HuH-7 (cell line): ENCODE results near the gene PIGW.

Experiments
- DNase-seq: peaks from one replicate; pipeline ENCODE4 v3.0.0; 2011; ENCODE audit warnings: low spot score

PIGW gene

DNA sequence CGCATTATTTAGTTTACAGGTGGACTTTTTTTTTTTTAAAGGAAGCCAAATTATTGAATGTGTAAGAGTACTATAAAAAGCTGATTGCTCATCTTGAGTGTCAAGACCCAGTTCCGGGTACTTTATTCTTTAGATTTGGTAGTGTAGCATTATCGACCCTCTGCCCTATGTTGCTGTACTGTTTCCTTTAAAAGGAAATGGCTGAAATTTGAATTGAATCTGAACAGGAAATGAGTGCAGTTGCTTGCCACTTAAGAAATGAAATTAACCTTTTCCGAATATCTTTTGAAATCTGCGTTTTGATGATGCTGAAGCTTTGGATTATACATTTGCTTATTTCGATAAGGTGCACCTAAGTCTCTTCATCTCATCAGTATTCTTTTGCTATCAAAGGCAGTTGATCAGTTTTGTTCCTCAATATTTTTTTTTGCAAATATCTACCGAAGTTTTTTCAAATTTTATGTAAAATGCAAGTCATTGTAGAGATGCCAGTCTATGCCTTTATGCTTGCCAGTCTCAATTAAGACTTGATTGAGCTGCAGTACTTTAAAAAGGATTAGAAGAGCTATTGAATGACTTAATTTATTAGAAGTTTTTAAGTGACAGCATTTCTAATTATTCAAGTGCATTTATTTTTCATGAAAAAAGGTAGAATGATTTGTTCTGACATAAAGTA lies 11.8 kb downstream of the PIGW start:
- no peak for DNase-seq

DNA sequence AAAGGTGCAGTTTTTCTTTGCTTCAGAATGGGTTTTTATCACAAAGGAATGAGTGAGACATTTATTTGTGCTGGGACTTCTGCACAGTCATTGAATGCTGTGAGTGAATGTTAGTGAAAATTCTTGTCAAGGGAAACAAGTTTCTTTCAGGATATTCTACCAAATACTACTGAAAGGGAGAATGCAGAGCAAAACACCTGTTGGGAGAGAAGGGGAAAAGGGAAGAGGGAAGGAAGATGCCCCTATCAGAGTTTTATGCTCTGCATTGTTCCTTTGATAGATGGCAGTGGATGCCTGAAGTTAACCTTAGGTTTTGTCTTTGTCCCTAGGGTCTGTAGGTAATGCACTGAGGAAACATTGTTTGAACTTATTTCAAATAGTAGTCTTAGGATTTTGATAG lies 13.0 kb downstream of the PIGW start:
- DNase-seq = no peak

DNA sequence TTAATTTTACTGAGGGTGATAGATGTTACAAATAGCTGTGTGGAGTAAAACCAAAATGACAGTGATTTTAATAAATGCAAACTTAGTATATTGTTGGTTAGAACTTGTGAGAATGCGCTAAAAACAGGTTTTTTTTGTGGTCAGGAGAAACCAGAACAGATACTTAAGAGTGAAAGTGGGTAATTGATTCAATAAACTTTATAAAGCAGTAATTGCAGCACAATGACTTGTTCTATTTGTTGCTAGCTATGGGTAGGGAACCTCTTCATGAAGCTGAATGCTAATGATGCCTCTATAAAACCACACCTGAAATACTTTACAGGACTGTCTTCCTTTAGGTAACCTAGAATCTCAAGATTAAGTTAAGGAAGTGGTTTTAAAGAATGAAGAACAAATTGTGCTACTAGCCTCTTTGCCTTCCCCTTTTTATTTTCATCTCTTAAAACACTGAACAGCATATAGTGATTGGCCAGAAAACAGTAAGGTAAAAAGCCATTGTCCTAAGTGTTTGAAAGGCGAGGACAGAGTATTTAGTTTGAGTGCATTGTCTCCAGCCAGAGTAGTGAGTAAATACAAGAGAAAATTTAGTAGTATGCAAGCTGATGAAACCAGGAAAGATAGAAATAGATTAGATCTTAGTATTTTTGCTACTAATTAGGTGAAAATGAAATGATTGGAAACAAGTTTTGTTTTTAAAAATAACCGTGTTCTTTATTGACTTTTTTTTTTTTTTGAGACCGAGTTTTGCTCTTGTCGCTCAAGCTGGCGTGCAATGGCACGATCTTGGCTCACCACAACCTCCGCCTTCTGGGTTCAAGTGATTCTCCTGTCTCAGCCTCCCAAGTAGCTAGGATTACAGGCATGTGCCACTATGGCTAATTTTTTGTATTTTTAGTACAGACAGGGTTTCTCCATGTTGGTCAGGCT lies 16.0 kb downstream of the PIGW start:
- DNase-seq = no peak

DNA sequence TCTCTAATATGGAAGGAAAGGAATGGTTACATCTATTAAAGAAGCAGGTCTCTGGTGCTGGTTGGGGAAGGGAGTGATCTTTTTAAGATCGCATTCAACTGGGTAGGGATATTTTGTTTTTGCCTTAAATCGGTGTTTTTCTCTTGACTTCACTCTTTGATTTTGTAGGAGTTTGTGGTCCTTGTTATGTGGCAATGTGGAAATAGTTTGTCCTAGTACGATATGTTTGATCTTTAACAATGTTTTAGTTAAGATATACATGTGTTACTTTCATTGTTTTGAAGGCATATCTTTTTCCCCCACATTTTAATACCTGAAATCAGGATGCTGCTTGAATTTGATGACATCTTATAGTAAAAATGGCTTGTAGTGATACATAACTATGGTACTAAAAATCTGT lies 18.7 kb downstream of the PIGW start:
- DNase-seq = no peak

DNA sequence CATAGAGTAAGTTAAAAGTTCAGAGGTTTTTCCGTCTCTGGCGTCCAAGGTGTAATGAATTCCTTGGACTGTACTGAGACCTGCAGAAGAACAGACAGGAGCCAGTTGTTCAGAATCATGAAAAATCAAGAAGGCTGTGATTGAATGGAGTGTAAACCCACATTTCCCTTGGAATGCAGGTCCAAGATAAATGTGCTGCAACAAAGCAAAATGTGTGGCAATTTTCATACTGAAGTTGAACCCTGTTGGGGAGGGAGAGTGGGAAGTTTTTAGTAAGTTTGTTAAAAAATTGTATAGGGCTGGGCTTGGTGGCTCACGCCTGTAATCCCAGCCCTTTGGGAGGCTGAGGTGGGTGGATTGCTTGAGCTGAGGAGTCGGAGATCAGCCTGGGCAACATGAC lies 31.3 kb downstream of the PIGW start:
- DNase-seq = no peak

DNA sequence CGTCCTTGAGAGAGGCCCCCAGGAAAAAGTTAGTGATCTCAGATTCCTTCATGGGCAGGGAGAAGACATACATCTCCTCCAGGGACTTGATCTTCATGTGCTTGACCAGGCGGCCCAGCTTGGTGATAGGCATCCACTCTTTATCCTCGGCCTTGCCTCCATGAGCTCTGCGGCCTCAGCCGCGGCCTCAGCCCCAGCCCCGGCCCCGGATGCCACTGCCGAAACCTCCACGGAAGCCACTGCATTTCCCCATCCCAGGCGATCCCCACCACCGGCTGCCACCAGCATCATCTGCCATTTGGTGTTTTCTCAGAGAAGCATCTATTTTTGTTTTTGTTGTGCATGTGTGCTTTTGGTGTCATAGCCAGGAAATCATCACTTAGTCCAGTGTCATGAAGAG lies 40.2 kb downstream of the PIGW start:
- DNase-seq = no peak

DNA sequence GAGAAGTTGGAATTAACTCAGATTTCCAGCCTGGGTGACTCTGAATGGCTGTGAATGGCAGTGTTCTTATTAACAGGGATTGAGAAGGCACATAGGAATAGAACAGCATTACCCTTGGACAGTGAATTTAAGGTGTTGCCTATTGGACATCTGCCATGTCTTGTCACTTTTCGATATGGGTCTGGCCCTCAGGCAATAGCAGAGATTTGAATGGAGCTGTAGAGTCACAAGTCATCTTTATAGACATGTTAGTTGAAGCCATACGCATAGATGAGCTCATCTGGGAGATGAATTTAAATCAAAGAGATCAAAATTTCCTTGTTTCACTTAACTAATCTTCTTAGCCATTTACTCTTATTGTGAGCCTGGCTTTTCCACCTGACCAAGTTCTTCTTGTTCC lies 42.0 kb downstream of the PIGW start:
- no peak for DNase-seq

DNA sequence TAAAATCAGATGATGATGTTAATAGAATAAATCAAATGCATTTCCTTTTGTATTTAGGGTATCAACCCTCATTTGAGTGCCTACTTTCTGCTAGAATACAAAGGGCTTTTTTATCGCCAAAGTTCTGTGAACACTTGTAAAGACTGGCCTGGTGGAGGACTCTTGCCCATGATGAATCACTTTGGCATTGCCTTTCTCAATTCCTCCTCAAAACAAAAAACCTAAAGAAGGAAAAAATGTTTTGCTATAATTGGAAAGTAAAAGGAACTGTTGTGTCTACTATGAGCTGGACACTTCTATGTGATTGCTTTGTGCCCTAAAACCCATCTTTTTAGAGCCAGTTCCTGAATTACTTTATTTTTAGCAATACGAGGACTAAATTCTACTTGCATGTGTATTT lies 43.9 kb downstream of the PIGW start:
- DNase-seq = no peak

DNA sequence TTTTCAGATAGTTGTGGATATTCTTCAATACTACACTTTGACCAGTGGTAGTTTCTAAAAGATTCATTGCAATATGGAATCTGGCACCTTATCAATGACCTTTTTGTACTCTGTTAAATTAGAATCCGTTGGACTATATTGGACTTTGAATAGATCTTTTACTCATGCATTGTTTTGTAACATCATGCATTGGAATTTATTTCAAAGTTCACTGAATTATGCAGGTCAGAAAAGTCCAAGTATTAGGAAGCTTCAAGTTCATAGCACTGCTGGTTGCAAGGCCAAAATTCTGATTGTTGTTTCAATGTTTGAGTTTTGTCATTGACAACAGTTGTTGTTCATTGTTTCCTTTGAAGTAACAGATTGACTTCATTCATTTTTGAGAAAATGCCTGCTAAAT lies 49.0 kb downstream of the PIGW start:
- DNase-seq = no peak

DNA sequence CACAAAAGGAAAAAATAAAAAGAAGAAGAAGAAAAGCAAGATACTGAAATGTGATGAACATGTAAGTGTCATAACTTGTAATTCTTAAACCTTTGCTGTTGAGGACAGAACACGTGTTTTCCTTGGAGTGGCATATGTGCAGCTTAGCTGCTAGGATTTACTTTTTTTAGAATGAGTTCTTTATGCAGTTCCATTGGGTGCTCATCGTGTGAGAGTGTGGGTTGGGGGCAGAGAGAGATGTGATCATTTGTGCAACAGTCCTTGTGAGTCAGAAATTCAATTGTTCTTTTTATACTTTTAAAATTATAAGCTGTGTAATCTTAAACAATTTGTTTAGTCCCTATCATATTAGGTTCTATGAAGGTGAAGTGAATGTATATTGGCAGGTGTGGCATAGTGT lies 51.4 kb downstream of the PIGW start:
- no peak for DNase-seq
